ENCODE data around the gene NSL1. TPM values are rescaled to one million over a fixed set of nuclear protein-coding genes. Genes with fewer than 3 reads are reported as not detected.

The NSL1 gene
- total RNA-seq, 2 experiments from 2014 or later = 38.1 to 38.2 TPM

GRCh38 chr1:212754193-212754592, 37.4 kb downstream of the NSL1 start:
- Mint-ChIP-seq H3K4me1 (peaks cover 40% of the 10 kb centered on the region), H3K27ac (peak overlapping the region; percentile 75), H3K4me3 (peak overlapping the region; percentile 68), H3K36me3 (peaks cover 7% of the 10 kb centered on the region), H3K9me3 (no peaks in the 10 kb centered on the region), H3K27me3 (no peaks in the 10 kb centered on the region)
- DNase-seq (peak; percentile 42), ATAC-seq (ENCODE audit: low read depth) (peak; percentile 77)
- POLR2A ChIA-PET = interaction anchor here (0.7 to 1.4 kb wide), 2 partner anchors 15 to 70 kb away, joined by 3 to 4 read pairs; no protein-coding TSS in a partner anchor

GRCh38 chr1:212753749-212754148, 37.8 kb downstream of the NSL1 start:
- ATAC-seq (ENCODE audit: low read depth) (no peak), DNase-seq (no peak)
- Mint-ChIP-seq H3K4me3 (peak overlapping the region; percentile 68), H3K9me3 (no peaks in the 10 kb centered on the region), H3K27ac (peak overlapping the region; percentile 75), H3K27me3 (no peaks in the 10 kb centered on the region), H3K4me1 (peaks cover 41% of the 10 kb centered on the region), H3K36me3 (peaks cover 7% of the 10 kb centered on the region)
- POLR2A ChIA-PET = interaction anchor here (0.7 to 1.4 kb wide), 2 partner anchors 16 to 70 kb away, joined by 3 to 4 read pairs; no protein-coding TSS in a partner anchor

- Mint-ChIP-seq H3K4me3 (peak overlapping the region; percentile 67), H3K36me3 (peaks cover 7% of the 10 kb centered on the region), H3K27me3 (no peaks in the 10 kb centered on the region), H3K27ac (peak overlapping the region; percentile 78), H3K9me3 (no peaks in the 10 kb centered on the region), H3K4me1 (peaks cover 41% of the 10 kb centered on the region)
- ATAC-seq (ENCODE audit: low read depth) (peak; percentile 31), DNase-seq (no peak)
- POLR2A ChIA-PET = no interaction called here
Observed at GRCh38 chr1:212752934-212753497, 38.6 kb downstream of the NSL1 start.

GRCh38 chr1:212752252-212752933, 39.2 kb downstream of the NSL1 start:
- DNase-seq (no peak), ATAC-seq (ENCODE audit: low read depth) (no peak)
- no peaks in the 10 kb centered on the region for H3K27me3 Mint-ChIP-seq
- peaks cover 7% of the 10 kb centered on the region for H3K36me3 Mint-ChIP-seq
- peak overlapping the region; percentile 67 for H3K4me3 Mint-ChIP-seq
- H3K27ac Mint-ChIP-seq = peak overlapping the region; percentile 78
- H3K4me1 Mint-ChIP-seq = peaks cover 41% of the 10 kb centered on the region
- POLR2A ChIA-PET = no interaction called here
- no peaks in the 10 kb centered on the region for H3K9me3 Mint-ChIP-seq

GRCh38 chr1:212749821-212750535, 41.6 kb downstream of the NSL1 start:
- H3K4me1 Mint-ChIP-seq = peaks cover 45% of the 10 kb centered on the region
- H3K27me3 Mint-ChIP-seq = no peaks in the 10 kb centered on the region
- H3K4me3 Mint-ChIP-seq = peak overlapping the region; percentile 44
- POLR2A ChIA-PET = interaction anchor here (1.4 kb wide), 2 partner anchors 66 to 85 kb away, joined by 3 read pairs; no protein-coding TSS in a partner anchor
- H3K9me3 Mint-ChIP-seq = no peaks in the 10 kb centered on the region
- H3K27ac Mint-ChIP-seq = peak overlapping the region; percentile 55
- H3K36me3 Mint-ChIP-seq = peaks cover 16% of the 10 kb centered on the region
- no peak for DNase-seq
- no peak for ATAC-seq (ENCODE audit: low read depth)

- H3K4me1 Mint-ChIP-seq = peaks cover 27% of the 10 kb centered on the region
- POLR2A ChIA-PET = no interaction called here
- H3K4me3 Mint-ChIP-seq = no peak overlapping the region
- H3K9me3 Mint-ChIP-seq = peaks cover 5% of the 10 kb centered on the region
- DNase-seq = no peak
- no peak for ATAC-seq (ENCODE audit: low read depth)
- H3K36me3 Mint-ChIP-seq = peaks cover 29% of the 10 kb centered on the region
- no peaks in the 10 kb centered on the region for H3K27me3 Mint-ChIP-seq
- H3K27ac Mint-ChIP-seq = no peak overlapping the region
Observed at GRCh38 chr1:212746546-212746945, 45.0 kb downstream of the NSL1 start.

GRCh38 chr1:212745303-212745702, 46.3 kb downstream of the NSL1 start:
- H3K9me3 Mint-ChIP-seq = peaks cover 10% of the 10 kb centered on the region
- no peaks in the 10 kb centered on the region for H3K27me3 Mint-ChIP-seq
- H3K4me1 Mint-ChIP-seq = peaks cover 28% of the 10 kb centered on the region
- no peak overlapping the region for H3K4me3 Mint-ChIP-seq
- no peak for DNase-seq
- ATAC-seq (ENCODE audit: low read depth) = no peak
- POLR2A ChIA-PET = no interaction called here
- H3K36me3 Mint-ChIP-seq = peaks cover 35% of the 10 kb centered on the region
- no peak overlapping the region for H3K27ac Mint-ChIP-seq

- POLR2A ChIA-PET = interaction anchor here (0.6 to 1.1 kb wide), 2 partner anchors 18 to 45 kb away, joined by 3 to 4 read pairs; partner anchors contain the start of gene BATF3
- Mint-ChIP-seq H3K4me1 (peaks cover 26% of the 10 kb centered on the region), H3K9me3 (peaks cover 10% of the 10 kb centered on the region), H3K27ac (peak overlapping the region; percentile 55), H3K4me3 (peak overlapping the region; percentile 52), H3K27me3 (no peaks in the 10 kb centered on the region), H3K36me3 (peaks cover 35% of the 10 kb centered on the region)
- peak; percentile 56 for ATAC-seq (ENCODE audit: low read depth)
- no peak for DNase-seq
Observed at GRCh38 chr1:212743901-212744475, 47.6 kb downstream of the NSL1 start.

- peak overlapping the region; percentile 69 for H3K4me3 Mint-ChIP-seq
- DNase-seq (no peak), ATAC-seq (ENCODE audit: low read depth) (peak; percentile 84)
- POLR2A ChIA-PET = no interaction called here
- peaks cover 31% of the 10 kb centered on the region for H3K36me3 Mint-ChIP-seq
- peaks cover 7% of the 10 kb centered on the region for H3K9me3 Mint-ChIP-seq
- peaks cover 23% of the 10 kb centered on the region for H3K4me1 Mint-ChIP-seq
- H3K27ac Mint-ChIP-seq = peak overlapping the region; percentile 89
- H3K27me3 Mint-ChIP-seq = no peaks in the 10 kb centered on the region
Observed at GRCh38 chr1:212738330-212738729, 53.2 kb downstream of the NSL1 start.

GRCh38 chr1:212737559-212737958, 54.0 kb downstream of the NSL1 start:
- peaks cover 23% of the 10 kb centered on the region for H3K4me1 Mint-ChIP-seq
- ATAC-seq (ENCODE audit: low read depth) (no peak), DNase-seq (no peak)
- H3K27me3 Mint-ChIP-seq = no peaks in the 10 kb centered on the region
- peaks cover 7% of the 10 kb centered on the region for H3K9me3 Mint-ChIP-seq
- peak overlapping the region; percentile 57 for H3K27ac Mint-ChIP-seq
- H3K36me3 Mint-ChIP-seq = peaks cover 34% of the 10 kb centered on the region
- POLR2A ChIA-PET = interaction anchor here (0.9 kb wide), 1 partner anchor 121 kb away, joined by 3 read pairs; the partner anchor contains the start of gene FLVCR1
- H3K4me3 Mint-ChIP-seq = no peak overlapping the region

GRCh38 chr1:212733109-212733508, 58.5 kb downstream of the NSL1 start:
- Mint-ChIP-seq H3K36me3 (peaks cover 21% of the 10 kb centered on the region), H3K27me3 (no peaks in the 10 kb centered on the region), H3K4me1 (peaks cover 13% of the 10 kb centered on the region), H3K4me3 (no peak overlapping the region), H3K27ac (no peak overlapping the region), H3K9me3 (no peaks in the 10 kb centered on the region)
- DNase-seq = no peak
- POLR2A ChIA-PET = interaction anchor here (0.7 kb wide), 1 partner anchor 55 kb away, joined by 6 read pairs; no protein-coding TSS in a partner anchor
- no peak for ATAC-seq (ENCODE audit: low read depth)

GRCh38 chr1:212731630-212732029, 59.9 kb downstream of the NSL1 start:
- no peaks in the 10 kb centered on the region for H3K27me3 Mint-ChIP-seq
- ATAC-seq (ENCODE audit: low read depth) (no peak), DNase-seq (no peak)
- no peak overlapping the region for H3K4me3 Mint-ChIP-seq
- peaks cover 16% of the 10 kb centered on the region for H3K4me1 Mint-ChIP-seq
- H3K36me3 Mint-ChIP-seq = peaks cover 22% of the 10 kb centered on the region
- no peaks in the 10 kb centered on the region for H3K9me3 Mint-ChIP-seq
- H3K27ac Mint-ChIP-seq = no peak overlapping the region
- POLR2A ChIA-PET = no interaction called here

GRCh38 chr1:212728606-212729005, 63.0 kb downstream of the NSL1 start:
- POLR2A ChIA-PET = no interaction called here
- peaks cover 30% of the 10 kb centered on the region for H3K36me3 Mint-ChIP-seq
- DNase-seq = no peak
- ATAC-seq (ENCODE audit: low read depth) = no peak
- H3K27ac Mint-ChIP-seq = no peak overlapping the region
- no peak overlapping the region for H3K4me3 Mint-ChIP-seq
- peaks cover 21% of the 10 kb centered on the region for H3K4me1 Mint-ChIP-seq
- no peaks in the 10 kb centered on the region for H3K27me3 Mint-ChIP-seq
- no peaks in the 10 kb centered on the region for H3K9me3 Mint-ChIP-seq
